Activated naive CD4-positive, alpha-beta T cell treated with anti-CD3 and anti-CD28 coated beads for 36 hours (primary cell): ENCODE results near the gene GAN. TPM values are rescaled to one million over a fixed set of nuclear protein-coding genes. Genes with fewer than 3 reads are reported as not detected.

Experiments used
- CTCF ChIA-PET: fragments of 350-600 bp; sonication (Branson Sonifier 250); formaldehyde crosslinking; loops from one replicate; lab custom pipeline; 2021; ENCODE audit warnings: antibody characterized with exemption; lab: Charles Lee
- DNase-seq: peaks from one replicate; pipeline ENCODE4 v3.0.0-alpha.2; 2020
- H3K27ac Mint-ChIP-seq: one replicate; pipeline ENCODE4 v1.8.0; 2021; ENCODE audit warnings: mild to moderate bottlenecking, mixed read lengths
- H3K27me3 Mint-ChIP-seq: one replicate; pipeline ENCODE4 v1.8.0; 2021; ENCODE audit warnings: low read depth, mixed read lengths
- H3K36me3 Mint-ChIP-seq: one replicate; pipeline ENCODE4 v1.8.0; 2021; ENCODE audit warnings: low read depth, mixed read lengths
- H3K4me1 Mint-ChIP-seq: one replicate; pipeline ENCODE4 v1.8.0; 2021; ENCODE audit warnings: low read depth, mixed read lengths
- H3K4me3 Mint-ChIP-seq: one replicate; pipeline ENCODE4 v1.8.0; 2021; ENCODE audit warnings: mild to moderate bottlenecking, moderate library complexity, mixed read lengths
- H3K9me3 Mint-ChIP-seq: one replicate; pipeline ENCODE4 v1.8.0; 2021; ENCODE audit warnings: mixed read lengths
- intact Hi-C: fragments of 100-400 bp; cut with micrococcal nuclease; formaldehyde crosslinking; loops from one replicate; pipeline ENCODE4 v1.15.1; 2023
- total RNA-seq, 2 experiments: library from RNA; stranded (reverse); gene quantifications; one replicate each; pipeline ENCODE4 v1.2.3, GENCODE V29; 2021

Gene GAN
- total RNA-seq, 2 experiments from 2014 or later: 10.6 to 11.3 TPM

DNA sequence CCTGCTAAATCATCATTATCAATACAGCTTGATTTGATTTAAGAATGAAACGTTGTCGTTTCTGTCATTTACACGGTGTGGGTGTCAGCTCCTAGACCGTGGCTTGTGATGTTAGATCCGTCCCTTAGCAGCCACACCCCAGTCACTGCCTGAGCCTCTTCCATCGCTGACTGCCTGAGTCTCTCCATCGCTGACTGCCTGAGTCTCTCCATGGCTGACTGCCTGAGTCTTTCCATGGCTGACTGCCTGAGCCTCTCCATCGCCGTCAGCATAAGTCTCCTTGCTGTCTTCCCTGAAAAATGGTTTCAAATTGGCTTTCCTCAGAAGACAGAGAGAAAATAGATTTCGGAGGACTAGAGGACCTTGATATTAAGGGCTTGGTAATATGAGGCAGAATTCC, 76.1 kb downstream of the GAN start:
- Mint-ChIP-seq H3K27me3 (no peaks in the 10 kb centered on the region), H3K27ac (no peak overlapping the region), H3K4me1 (no peaks in the 10 kb centered on the region), H3K36me3 (peaks cover 9% of the 10 kb centered on the region), H3K4me3 (no peak overlapping the region), H3K9me3 (no peaks in the 10 kb centered on the region)
- DNase-seq: no peak
- CTCF ChIA-PET: interaction anchor here (0.6 kb wide), 1 partner anchor 352 kb away, joined by 3 read pairs; no protein-coding TSS in a partner anchor
- intact Hi-C loops: no loop called here

DNA sequence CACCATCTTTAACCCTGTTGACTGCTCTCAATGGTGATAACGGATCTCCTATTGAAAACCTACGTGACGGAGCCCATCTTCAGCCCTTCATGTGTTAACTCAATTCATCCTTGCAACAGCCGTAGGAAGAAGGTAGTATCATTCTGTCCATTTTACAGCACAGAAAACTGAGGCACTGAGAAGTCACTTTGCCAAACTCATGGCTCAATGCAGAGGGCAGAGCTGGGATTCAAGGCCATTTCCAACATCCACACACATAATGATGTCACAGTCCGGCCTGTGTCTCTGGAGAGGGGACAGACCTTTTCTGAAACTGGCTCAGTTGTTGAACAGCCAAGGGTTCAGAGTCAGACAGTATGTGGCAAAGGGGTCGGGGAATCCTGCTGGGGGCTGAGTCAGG, 77.2 kb downstream of the GAN start:
- H3K27ac Mint-ChIP-seq: no peak overlapping the region
- no peaks in the 10 kb centered on the region for H3K27me3 Mint-ChIP-seq
- intact Hi-C loops: no loop called here
- H3K9me3 Mint-ChIP-seq: no peaks in the 10 kb centered on the region
- no peak overlapping the region for H3K4me3 Mint-ChIP-seq
- peaks cover 6% of the 10 kb centered on the region for H3K36me3 Mint-ChIP-seq
- no peaks in the 10 kb centered on the region for H3K4me1 Mint-ChIP-seq
- CTCF ChIA-PET: interaction anchor here (0.6 to 1.6 kb wide), 2 partner anchors 11 to 16 kb away, joined by 3 to 5 read pairs; no protein-coding TSS in a partner anchor
- DNase-seq: no peak

DNA sequence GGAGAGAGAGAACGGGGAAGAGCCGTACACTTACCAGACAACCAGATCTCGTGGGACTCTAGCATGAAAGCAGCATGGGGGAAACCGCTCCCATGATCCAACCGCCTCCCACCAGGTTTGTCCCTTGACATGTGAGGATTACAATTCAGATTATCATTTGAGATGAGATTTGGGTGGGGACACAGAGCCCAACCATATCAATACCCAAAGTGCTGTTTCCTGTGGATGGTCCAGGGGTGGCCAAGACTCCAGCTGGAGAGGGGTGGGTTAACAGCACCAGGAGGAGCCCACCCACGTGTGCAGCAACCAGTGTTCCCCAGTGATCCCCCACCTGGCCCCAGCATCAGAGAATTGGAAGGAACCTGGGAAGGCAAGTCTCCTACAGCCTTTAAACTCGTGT, 79.7 kb downstream of the GAN start:
- Mint-ChIP-seq H3K4me3 (no peak overlapping the region), H3K9me3 (no peaks in the 10 kb centered on the region), H3K36me3 (peaks cover 4% of the 10 kb centered on the region), H3K27ac (no peak overlapping the region), H3K27me3 (no peaks in the 10 kb centered on the region), H3K4me1 (no peaks in the 10 kb centered on the region)
- no peak for DNase-seq
- intact Hi-C loops: no loop called here
- CTCF ChIA-PET: interaction anchor here (1.3 to 1.6 kb wide), 2 partner anchors 10 to 336 kb away, joined by 3 to 8 read pairs; no protein-coding TSS in a partner anchor

DNA sequence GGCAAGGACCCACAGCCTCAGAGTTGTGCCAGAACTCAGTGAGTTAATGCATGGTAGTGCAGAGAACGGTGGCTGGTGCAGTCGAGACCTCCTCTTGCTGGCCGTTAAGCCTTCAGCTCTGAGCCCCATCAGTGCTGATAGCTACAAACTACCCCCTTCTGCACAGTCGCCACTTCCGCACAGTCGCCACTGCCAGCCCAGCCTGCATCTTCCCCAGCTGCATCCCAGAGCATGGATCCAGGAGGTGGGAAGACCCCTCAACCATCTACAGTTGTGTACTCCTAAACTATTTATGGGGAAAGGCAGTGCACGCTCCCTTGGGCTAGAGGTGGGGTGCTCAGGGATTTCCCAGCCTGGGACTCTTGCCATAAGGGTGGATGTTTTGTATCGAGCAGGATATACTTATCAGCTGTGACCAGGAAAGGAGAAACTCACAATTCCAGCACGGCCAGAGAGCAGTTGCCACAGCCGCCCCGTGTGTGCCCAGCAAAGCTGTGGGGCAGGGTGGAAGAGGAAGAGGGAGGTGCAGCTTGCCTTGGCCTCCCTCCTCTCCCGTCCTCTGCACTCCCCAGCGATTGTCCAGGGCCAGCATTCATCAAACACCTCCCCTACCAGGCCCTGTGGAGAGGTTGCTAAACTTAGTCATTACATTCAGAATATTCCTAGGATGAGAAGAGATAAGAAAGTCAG, 80.3 kb downstream of the GAN start:
- Mint-ChIP-seq H3K4me3 (no peak overlapping the region), H3K27ac (no peak overlapping the region), H3K4me1 (no peaks in the 10 kb centered on the region), H3K9me3 (peaks cover 3% of the 10 kb centered on the region), H3K36me3 (peaks cover 4% of the 10 kb centered on the region), H3K27me3 (no peaks in the 10 kb centered on the region)
- no peak for DNase-seq
- CTCF ChIA-PET: interaction anchor here (0.5 to 1.6 kb wide), 3 partner anchors 9 to 336 kb away, joined by 3 to 8 read pairs (median 3); no protein-coding TSS in a partner anchor
- intact Hi-C loops: no loop called here

DNA sequence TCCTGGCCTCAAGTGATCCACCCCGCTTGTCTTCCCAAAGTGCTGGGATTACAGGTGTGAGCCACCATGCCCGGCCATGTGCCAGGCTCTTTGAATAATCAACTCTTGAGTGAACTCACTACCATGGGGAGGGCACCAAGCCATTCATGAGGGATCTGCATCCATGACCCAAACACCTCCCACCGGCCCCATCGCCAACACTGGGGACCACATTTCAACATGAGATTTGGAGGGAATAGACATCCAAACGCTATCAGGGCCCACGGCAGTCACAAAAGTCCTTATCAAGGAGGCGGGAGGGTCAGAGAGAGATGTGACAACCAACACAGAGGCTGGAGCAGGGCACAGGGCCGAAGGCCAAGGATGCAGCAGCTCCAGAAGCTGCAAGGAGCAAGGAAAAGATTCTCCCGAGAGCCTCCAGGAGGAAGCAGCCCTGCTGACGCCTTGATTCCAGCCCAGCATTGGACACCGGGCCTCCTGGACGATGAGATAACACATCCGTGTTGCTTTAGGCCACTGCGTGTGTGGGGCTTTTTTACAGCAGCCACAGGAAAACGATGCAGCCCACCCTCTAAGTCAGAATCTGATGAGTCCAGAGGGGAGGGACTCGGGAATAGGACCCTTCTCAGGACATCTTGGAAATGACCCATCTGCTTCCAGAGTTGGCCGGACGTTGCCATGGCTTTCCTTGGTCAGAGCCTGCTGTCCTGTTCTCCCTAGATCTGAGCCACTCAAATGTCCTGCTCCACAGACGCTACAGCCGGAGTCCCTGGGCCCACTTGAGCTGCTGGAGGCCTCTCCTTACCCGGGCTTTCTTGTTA, 82.5 kb downstream of the GAN start:
- CTCF ChIA-PET: no interaction called here
- no peak for DNase-seq
- intact Hi-C loops: no loop called here
- H3K27ac Mint-ChIP-seq: no peak overlapping the region
- H3K9me3 Mint-ChIP-seq: peaks cover 5% of the 10 kb centered on the region
- no peaks in the 10 kb centered on the region for H3K4me1 Mint-ChIP-seq
- H3K4me3 Mint-ChIP-seq: no peak overlapping the region
- H3K36me3 Mint-ChIP-seq: peaks cover 3% of the 10 kb centered on the region
- no peaks in the 10 kb centered on the region for H3K27me3 Mint-ChIP-seq

DNA sequence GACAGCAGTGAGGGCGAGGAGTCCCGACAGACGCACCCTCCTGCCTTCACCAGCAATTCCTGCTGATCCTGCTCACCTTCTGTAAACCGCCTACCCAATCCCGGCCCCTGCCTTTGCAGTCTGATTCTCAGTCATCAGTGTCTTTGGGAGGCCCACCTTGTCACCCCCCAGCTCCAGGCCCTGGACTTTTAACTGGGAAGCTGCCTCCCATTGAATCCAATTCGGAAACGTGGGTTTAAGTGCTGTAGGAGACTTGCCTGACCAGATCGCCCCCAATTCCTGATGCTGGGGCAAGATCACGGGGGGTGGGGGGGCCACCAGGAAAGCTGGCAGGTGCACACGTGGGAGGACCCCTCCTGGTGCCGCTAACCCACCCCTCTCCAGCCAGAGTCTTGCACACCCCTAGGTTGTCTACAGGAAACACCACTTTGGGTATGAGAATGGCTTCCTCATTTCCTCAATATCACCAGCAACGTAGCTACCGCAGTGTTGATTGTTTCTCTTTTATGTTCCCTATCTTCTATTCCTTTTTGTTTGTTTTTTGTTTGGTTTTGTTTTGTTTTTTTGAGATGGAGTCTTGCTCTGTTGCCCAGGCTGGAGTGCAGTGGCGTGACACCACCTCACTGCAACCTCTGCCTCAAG, 83.2 kb downstream of the GAN start:
- CTCF ChIA-PET: no interaction called here
- H3K4me3 Mint-ChIP-seq: no peak overlapping the region

DNA sequence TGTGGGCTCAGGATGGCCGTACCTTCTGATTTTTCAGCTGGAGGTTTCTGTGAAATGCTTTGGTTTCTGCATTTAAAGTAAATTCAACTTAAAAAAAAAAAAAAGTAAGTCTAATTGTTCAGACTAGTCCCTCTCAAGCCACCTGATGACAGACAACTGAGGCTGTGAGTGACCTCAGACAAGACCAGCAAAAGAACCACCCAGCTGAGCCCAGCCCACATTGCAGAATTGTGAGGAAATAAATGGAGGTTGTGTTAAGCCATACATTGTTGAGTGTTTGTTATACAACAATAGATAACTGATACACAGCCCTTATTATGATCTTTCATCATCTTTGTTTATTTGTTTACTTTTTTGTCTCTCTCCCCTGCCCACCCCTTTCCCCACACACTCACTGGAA, 85.1 kb downstream of the GAN start:
- Mint-ChIP-seq H3K27ac (no peak overlapping the region), H3K4me3 (no peak overlapping the region), H3K4me1 (no peaks in the 10 kb centered on the region), H3K9me3 (peaks cover 5% of the 10 kb centered on the region), H3K36me3 (no peaks in the 10 kb centered on the region), H3K27me3 (no peaks in the 10 kb centered on the region)
- intact Hi-C loops: loop anchor here (5.0 to 10.0 kb wide), 2 partner anchors 97 to 475 kb away; no protein-coding TSS in a partner anchor
- CTCF ChIA-PET: interaction anchor here (1.8 kb wide), 1 partner anchor 338 kb away, joined by 8 read pairs; no protein-coding TSS in a partner anchor
- no peak for DNase-seq

More for the DNA sequence above, 83.2 kb downstream of the GAN start:
- Mint-ChIP-seq H3K27ac (no peak overlapping the region), H3K27me3 (no peaks in the 10 kb centered on the region), H3K36me3 (peaks cover 3% of the 10 kb centered on the region), H3K4me1 (no peaks in the 10 kb centered on the region), H3K9me3 (peaks cover 5% of the 10 kb centered on the region)
- intact Hi-C loops: no loop called here
- no peak for DNase-seq

DNA sequence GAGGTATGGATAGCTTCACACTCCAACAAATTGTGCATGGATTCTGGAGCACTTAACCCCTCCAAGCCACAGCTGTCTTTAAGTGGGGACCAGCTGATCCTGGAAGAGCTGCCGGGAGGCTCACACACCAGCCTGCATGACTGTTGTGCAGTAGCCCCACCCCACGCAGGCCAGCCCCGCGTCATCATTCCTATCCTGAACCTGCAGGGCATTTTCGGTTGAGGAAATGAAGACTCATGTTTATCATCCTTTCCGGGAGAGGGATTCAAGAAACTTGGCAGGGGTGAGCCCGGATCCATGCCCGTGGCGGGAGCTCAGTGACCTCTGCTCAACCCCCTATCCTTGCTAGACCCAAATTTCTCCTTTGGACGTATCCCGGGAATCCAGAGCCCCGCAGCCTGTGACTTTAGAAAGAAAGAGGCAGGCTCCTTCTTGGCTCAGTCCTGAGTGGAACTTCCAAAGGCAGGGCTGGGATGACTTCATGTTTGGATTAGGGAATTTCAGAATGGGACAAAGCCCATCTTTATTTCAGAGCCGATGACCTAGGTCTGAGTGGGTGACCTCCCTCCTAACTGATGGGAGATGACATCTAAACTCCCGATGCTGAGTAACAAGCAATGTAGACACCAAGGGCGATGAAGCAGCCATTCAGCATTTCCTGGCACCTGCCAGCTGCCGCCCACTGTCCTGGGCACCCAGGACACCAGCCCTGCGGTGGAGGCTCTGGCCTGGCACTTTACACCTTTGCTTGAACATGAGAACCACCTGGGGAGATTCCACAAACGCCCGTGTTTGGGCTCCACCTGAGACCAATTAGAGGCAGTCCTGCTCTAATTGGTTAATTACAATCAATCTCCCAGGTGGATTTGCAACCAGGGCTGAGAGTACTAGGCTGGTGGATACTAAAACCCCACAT, 86.5 kb downstream of the GAN start:
- intact Hi-C loops: loop anchor here (5.0 to 10.0 kb wide), 2 partner anchors 96 to 474 kb away; no protein-coding TSS in a partner anchor
- Mint-ChIP-seq H3K4me3 (no peak overlapping the region), H3K4me1 (no peaks in the 10 kb centered on the region), H3K27me3 (no peaks in the 10 kb centered on the region), H3K9me3 (peaks cover 5% of the 10 kb centered on the region), H3K27ac (no peak overlapping the region), H3K36me3 (no peaks in the 10 kb centered on the region)
- CTCF ChIA-PET: interaction anchor here (0.9 to 1.8 kb wide), 4 partner anchors 30 to 336 kb away, joined by 3 to 8 read pairs (median 4); no protein-coding TSS in a partner anchor
- DNase-seq: no peak

DNA sequence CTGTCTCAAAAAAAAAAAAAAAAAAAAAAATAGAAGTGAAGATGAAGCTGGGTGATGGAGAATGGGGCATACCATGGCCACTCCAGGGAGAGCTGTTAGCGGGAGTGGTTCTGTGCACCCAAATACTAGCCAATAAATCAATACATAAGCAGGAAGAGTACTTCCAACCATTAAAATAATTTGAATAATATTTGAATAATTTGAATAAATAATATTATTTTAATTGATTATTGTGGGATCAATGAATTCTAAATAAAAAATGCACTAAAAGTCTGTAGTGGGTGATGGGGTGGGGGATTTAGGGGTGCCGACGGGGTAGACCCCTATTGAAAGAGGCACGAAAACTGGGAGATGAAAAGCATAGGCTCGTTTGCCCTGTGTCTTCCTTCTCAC, 88.4 kb downstream of the GAN start:
- Mint-ChIP-seq H3K4me3 (no peak overlapping the region), H3K36me3 (no peaks in the 10 kb centered on the region), H3K27me3 (no peaks in the 10 kb centered on the region), H3K27ac (no peak overlapping the region), H3K4me1 (no peaks in the 10 kb centered on the region), H3K9me3 (peaks cover 5% of the 10 kb centered on the region)
- no peak for DNase-seq
- CTCF ChIA-PET: interaction anchor here (0.6 to 4.3 kb wide), 15 partner anchors 11 to 331 kb away, joined by 3 to 36 read pairs (median 5); no protein-coding TSS in a partner anchor
- intact Hi-C loops: loop anchor here (1.0 to 10.0 kb wide), 7 partner anchors 36 to 472 kb away; no protein-coding TSS in a partner anchor

DNA sequence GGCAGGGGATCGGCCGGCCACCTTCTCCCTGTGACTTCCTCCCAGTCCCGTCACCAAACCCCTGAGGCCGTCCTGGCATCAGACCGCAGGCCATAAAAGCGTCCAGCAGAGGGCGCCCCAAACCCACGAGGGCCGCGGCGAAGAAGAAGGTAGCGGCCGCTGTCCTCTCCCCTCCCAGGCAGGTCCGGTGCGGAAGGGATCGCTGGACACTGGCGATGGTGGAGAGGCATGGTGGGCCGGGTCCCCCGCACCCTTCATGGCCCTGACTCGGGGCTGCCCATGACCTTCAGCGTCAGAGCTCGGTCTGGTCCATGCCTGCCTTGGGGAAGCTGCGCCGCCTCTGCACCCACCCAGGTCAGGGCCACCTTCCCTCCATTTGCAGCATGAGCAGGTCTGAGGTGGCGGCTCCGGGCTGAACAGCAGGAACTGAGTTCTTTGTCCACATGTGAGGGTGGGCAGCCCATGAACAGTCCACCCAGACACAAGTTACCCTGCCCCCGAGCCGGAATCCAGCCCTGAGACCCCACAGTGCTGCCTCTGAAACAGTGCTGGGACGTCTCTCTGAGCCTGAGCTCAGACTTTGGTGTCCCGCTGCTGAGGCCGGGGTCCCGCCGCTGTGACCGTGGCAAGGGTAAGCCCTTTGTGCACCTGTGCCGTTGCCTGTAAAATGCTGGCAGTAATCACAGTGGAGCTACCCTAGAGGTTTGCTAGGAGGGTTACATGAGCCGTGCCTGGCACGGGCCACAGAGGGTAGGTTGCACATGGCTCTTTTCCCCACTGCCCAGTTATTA, 89.0 kb downstream of the GAN start:
- no peaks in the 10 kb centered on the region for H3K27me3 Mint-ChIP-seq
- no peaks in the 10 kb centered on the region for H3K36me3 Mint-ChIP-seq
- peak; percentile 89 for DNase-seq
- H3K4me3 Mint-ChIP-seq: no peak overlapping the region
- CTCF ChIA-PET: interaction anchor here (0.6 to 4.3 kb wide), 25 partner anchors 9 to 406 kb away, joined by 3 to 36 read pairs (median 4); no protein-coding TSS in a partner anchor
- peaks cover 5% of the 10 kb centered on the region for H3K9me3 Mint-ChIP-seq
- H3K4me1 Mint-ChIP-seq: no peaks in the 10 kb centered on the region
- intact Hi-C loops: loop anchor here (1.0 to 10.0 kb wide), 7 partner anchors 37 to 471 kb away; no protein-coding TSS in a partner anchor
- no peak overlapping the region for H3K27ac Mint-ChIP-seq
